ENCODE results near the gene AP1S3. TPM values are rescaled to one million over a fixed set of nuclear protein-coding genes. Genes with fewer than 3 reads are reported as not detected.

AP1S3 gene
- total and polyA plus RNA-seq, 2 of the 4 experiments (the other 2 are of a cell fraction) = 2.5 to 4.1 TPM

GRCh38 chr2:223832241-223832903, 5.0 kb downstream of the AP1S3 start:
- intact Hi-C loops (cut with micrococcal nuclease) = no loop called here
- no peak overlapping the region for H4K8ac ChIP-seq (ENCODE audit: low read depth in 2 of 2, low read length in 2 of 2)
- ChIA-PET CTCF (no interaction called here), POLR2A (ENCODE audit: unreplicated experiment) (no interaction called here)
- no peak for ATAC-seq (ENCODE audit: low read depth)
- H2AK5ac ChIP-seq (ENCODE audit: low read depth, low read length) = no peak overlapping the region
- no peak overlapping the region for H4K5ac ChIP-seq (ENCODE audit: low read depth, low read length)
- H3K79me1 ChIP-seq (ENCODE audit: low read depth in 1 of 2, low read length in 2 of 2) = 0 out of 4 replicates have a peak, but pooled peaks cover 0 to 4% of the 10 kb centered on the region in 2 experiments
- no peak overlapping the region for H3K18ac ChIP-seq (ENCODE audit: low read depth, low read length)
- H3K4me2 ChIP-seq (ENCODE audit: low read depth, low read length) = no peak overlapping the region
- H4K20me1 ChIP-seq (ENCODE audit: insufficient read depth, low read length) = peaks cover 3% of the 10 kb centered on the region; the same call in 1 of the 2 replicates
- no peak overlapping the region for H3K9ac ChIP-seq (ENCODE audit: low read depth, low read length)
- H2BK20ac ChIP-seq (ENCODE audit: low read depth, low read length) = no peak overlapping the region
- H3K23ac ChIP-seq (ENCODE audit: low read depth, low read length) = no peak overlapping the region
- no peak for DNase-seq
- no peak overlapping the region for H4K91ac ChIP-seq (ENCODE audit: insufficient read depth, low read depth, low read length)
- H3K4me3 ChIP-seq (ENCODE audit: insufficient read depth, low read depth, low read length) = no peak overlapping the region
- no peaks in the 10 kb centered on the region for H3K9me3 ChIP-seq (ENCODE audit: control insufficient read depth, insufficient read depth, low read length)
- no peak overlapping the region for H2BK15ac ChIP-seq (ENCODE audit: low read depth, low read length)
- H3K4me1 ChIP-seq (ENCODE audit: control insufficient read depth, insufficient read depth, low read length) = peaks cover 3% of the 10 kb centered on the region; the same call in 1 of the 2 replicates
- H2BK120ac ChIP-seq (ENCODE audit: low read depth, low read length) = no peak overlapping the region
- H3K4ac ChIP-seq (ENCODE audit: low read depth, low read length) = no peak overlapping the region
- no peak overlapping the region for H2AFZ ChIP-seq (replicated peaks; ENCODE audit: low read length, poor library complexity)
- TF ChIP-seq MAZ (IDR thresholded peaks at IDR 0.05; ENCODE audit: borderline replicate concordance, low read depth, low read length) (no peak), MXI1 (IDR thresholded peaks at IDR 0.05; ENCODE audit: borderline replicate concordance, low read depth, low read length) (no peak), CEBPB (IDR thresholded peaks at IDR 0.05; ENCODE audit: low read depth, low read length) (no peak), FOS (IDR thresholded peaks at IDR 0.05; ENCODE audit: low read depth, low read length) (no peak), RCOR1 (IDR thresholded peaks at IDR 0.05; ENCODE audit: insufficient replicate concordance, low read length) (no peak), RAD21 (IDR thresholded peaks at IDR 0.05; ENCODE audit: low read length) (no peak), ELK1 (IDR thresholded peaks at IDR 0.05; ENCODE audit: borderline replicate concordance, low read depth, low read length) (no peak), MAFK (IDR thresholded peaks at IDR 0.05; ENCODE audit: low read depth, low read length) (no peak), RFX5 (IDR thresholded peaks at IDR 0.05; ENCODE audit: low read depth, low read length) (no peak), CTCF (conservative IDR thresholded peaks at IDR 0.05; ENCODE audit: low read depth, low read length) (no peak)
- no peaks in the 10 kb centered on the region for H3K9me1 ChIP-seq (ENCODE audit: insufficient read depth, low read length)
- no peak overlapping the region for H2AK9ac ChIP-seq (replicated peaks; ENCODE audit: low read depth, low read length, poor library complexity)
- H3K56ac ChIP-seq (ENCODE audit: extremely low read depth, insufficient read depth, low read length) = no peak overlapping the region
- dilution Hi-C loops (cut with HindIII; ENCODE audit: low sequenced_read_pairs, unreplicated experiment) = no loop called here
- no peak overlapping the region for H3K27ac ChIP-seq (ENCODE audit: insufficient read depth, low read length)
- no peak overlapping the region for H3K14ac ChIP-seq (replicated peaks; ENCODE audit: low read depth, low read length)
- in situ Hi-C loops (cut with MboI; ENCODE audit: low sequenced_read_pairs) = no loop called here
- H2BK5ac ChIP-seq (ENCODE audit: low read depth, low read length, poor library complexity, severe bottlenecking) = no peak overlapping the region
- no peaks in the 10 kb centered on the region for H3K27me3 ChIP-seq (ENCODE audit: control insufficient read depth, insufficient read depth, low read length)
- WGBS, 2 experiments (ENCODE audit: extremely low coverage in 2 of 2, insufficient read length in 1 of 2) = no CpG with 5 or more reads among the region's 8 CpGs
- BruUV-seq (replicated peaks) = no TSS peak
- H3K36me3 ChIP-seq (ENCODE audit: control insufficient read depth, insufficient read depth, low read length) = no peaks in the 10 kb centered on the region

All from IMR-90 (cell line).